ENCODE results near the gene ABCA8. TPM values are rescaled to one million over a fixed set of nuclear protein-coding genes. Genes with fewer than 3 reads are reported as not detected.

The ABCA8 gene
- polyA plus RNA-seq, 3 donors: 3.7 to 32.8 (median 22.9) TPM

- 70 to 84% (median 79%) methylated on average over 3 of the region's 3 CpGs for WGBS, 3 donors
These were observed 68.8 kb downstream of the ABCA8 start for GRCh38 chr17:68886401-68886800.

GRCh38 chr17:68884888-68885287, 70.3 kb downstream of the ABCA8 start:
- WGBS, 3 donors: 84 to 93% (median 89%) methylated on average over 4 of the region's 4 CpGs
- no peak overlapping the region for H3K27ac ChIP-seq (ENCODE audit: low read depth, low read length)

More at GRCh38 chr17:68886401-68886800, 68.8 kb downstream of the ABCA8 start:
- H3K27ac ChIP-seq (ENCODE audit: low read depth, low read length): no peak overlapping the region

- WGBS, 3 donors: 87 to 91% (median 89%) methylated on average over 5 of the region's 5 CpGs
These were observed 76.8 kb downstream of the ABCA8 start for GRCh38 chr17:68878226-68878885.

GRCh38 chr17:68871447-68871846, 83.7 kb downstream of the ABCA8 start:
- H3K27ac ChIP-seq (ENCODE audit: low read depth, low read length): no peak overlapping the region
- WGBS, 3 donors: 95 to 100% (median 96%) methylated on average over 2 of the region's 2 CpGs

More at GRCh38 chr17:68878226-68878885, 76.8 kb downstream of the ABCA8 start:
- no peak overlapping the region for H3K27ac ChIP-seq (ENCODE audit: low read depth, low read length)

- WGBS, 3 donors: 16 to 73% (median 31%) methylated on average over 1 of the region's 1 CpG
- no peak overlapping the region for H3K27ac ChIP-seq (ENCODE audit: low read depth, low read length)
These were observed 84.2 kb downstream of the ABCA8 start for GRCh38 chr17:68870976-68871375.

GRCh38 chr17:68870161-68870826, 84.9 kb downstream of the ABCA8 start:
- no peak overlapping the region for H3K27ac ChIP-seq (ENCODE audit: low read depth, low read length)
- 83 to 89% (median 85%) methylated on average over 3 of the region's 3 CpGs for WGBS, 3 donors

GRCh38 chr17:68868708-68869107, 86.5 kb downstream of the ABCA8 start:
- WGBS, 3 donors: 24 to 43% (median 30%) methylated on average over 3 of the region's 3 CpGs

GRCh38 chr17:68867759-68868516, 87.3 kb downstream of the ABCA8 start:
- 47 to 62% (median 47%) methylated on average over 7 of the region's 7 CpGs for WGBS, 3 donors
- no peak overlapping the region for H3K27ac ChIP-seq (ENCODE audit: low read depth, low read length)

More at GRCh38 chr17:68868708-68869107, 86.5 kb downstream of the ABCA8 start:
- no peak overlapping the region for H3K27ac ChIP-seq (ENCODE audit: low read depth, low read length)

- H3K27ac ChIP-seq (ENCODE audit: low read depth, low read length): no peak overlapping the region
- WGBS, 3 donors: 90 to 93% (median 92%) methylated on average over 2 of the region's 2 CpGs
These were observed 89.6 kb downstream of the ABCA8 start for GRCh38 chr17:68865584-68865983.

- WGBS, 3 donors: 96 to 100% (median 96%) methylated on average over 1 of the region's 1 CpG
- no peak overlapping the region for H3K27ac ChIP-seq (ENCODE audit: low read depth, low read length)
These were observed 92.0 kb downstream of the ABCA8 start for GRCh38 chr17:68863091-68863652.

- no peak overlapping the region for H3K27ac ChIP-seq (ENCODE audit: low read depth, low read length)
- 23 to 37% (median 32%) methylated on average over 1 of the region's 1 CpG for WGBS, 3 donors
These were observed 93.6 kb downstream of the ABCA8 start for GRCh38 chr17:68861602-68862001.

- H3K27ac ChIP-seq (ENCODE audit: low read depth, low read length): no peak overlapping the region
- 41 to 67% (median 43%) methylated on average over 2 of the region's 2 CpGs for WGBS, 3 donors
These were observed 94.3 kb downstream of the ABCA8 start for GRCh38 chr17:68860941-68861340.

- WGBS, 3 donors: 63 to 72% (median 67%) methylated on average over 1 of the region's 1 CpG
- no peak overlapping the region for H3K27ac ChIP-seq (ENCODE audit: low read depth, low read length)
These were observed 100.7 kb downstream of the ABCA8 start for GRCh38 chr17:68854452-68854851.

- 61 to 86% (median 71%) methylated on average over 4 of the region's 4 CpGs for WGBS, 3 donors
- H3K27ac ChIP-seq (ENCODE audit: low read depth, low read length): no peak overlapping the region
These were observed 101.8 kb downstream of the ABCA8 start for GRCh38 chr17:68853439-68853838.

GRCh38 chr17:68853036-68853435, 102.2 kb downstream of the ABCA8 start:
- H3K27ac ChIP-seq (ENCODE audit: low read depth, low read length): no peak overlapping the region
- WGBS, 3 donors: 83 to 85% (median 83%) methylated on average over 5 of the region's 5 CpGs

GRCh38 chr17:68851890-68852289, 103.3 kb downstream of the ABCA8 start:
- H3K27ac ChIP-seq (ENCODE audit: low read depth, low read length): no peak overlapping the region
- WGBS, 3 donors: 75 to 88% (median 81%) methylated on average over 1 of the region's 1 CpG

GRCh38 chr17:68850749-68851510, 104.3 kb downstream of the ABCA8 start:
- WGBS, 3 donors: 57 to 63% (median 62%) methylated on average over 2 of the region's 2 CpGs
- H3K27ac ChIP-seq (ENCODE audit: low read depth, low read length): no peak overlapping the region

Measured in adipose tissue (tissue), 3 donors.